ENCODE data around the gene NOTCH3.
A peak's percentile ranks its signal among the peaks of the same experiment; 100 is the strongest.

The NOTCH3 gene

DNA sequence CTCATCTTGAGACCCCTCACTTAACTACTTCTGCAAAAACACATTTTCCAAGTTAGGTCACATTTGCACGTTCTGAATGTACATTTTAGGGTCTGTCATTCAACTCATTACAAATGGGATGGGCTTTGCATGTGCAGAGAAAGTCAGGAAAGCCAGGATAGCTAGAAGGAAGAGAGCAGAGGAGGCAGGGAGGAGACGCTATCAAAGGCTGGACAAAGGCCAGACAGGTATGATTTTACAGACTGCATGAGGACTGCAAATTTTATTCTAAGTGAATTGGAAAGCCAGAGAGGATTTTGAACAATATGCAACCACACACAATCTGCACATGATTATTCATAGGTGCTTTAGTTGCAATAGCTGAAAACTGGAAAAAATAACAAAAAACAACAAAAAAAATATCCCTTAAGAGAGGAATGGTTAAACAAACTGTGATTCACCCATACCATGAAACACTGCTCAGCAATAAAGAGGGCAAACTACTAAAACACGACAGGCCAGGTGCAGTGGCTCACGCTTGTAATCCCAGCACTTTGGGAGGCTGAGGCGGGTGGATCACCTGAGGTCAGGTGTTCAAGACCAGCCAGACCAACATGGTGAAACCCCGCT, 72.5 kb downstream of the NOTCH3 start:
- DNase-seq (ENCODE audit: low read depth, low spot score): no peak
- H3K27ac ChIP-seq: no peak overlapping the region
- no peak overlapping the region for H3K4me3 ChIP-seq
- TF ChIP-seq EZH2 (IDR thresholded peaks at IDR 0.05) (no peak), POLR2AphosphoS5 (IDR thresholded peaks at IDR 0.05; ENCODE audit: borderline replicate concordance, low read depth, low read length) (no peak), FOXP2 (optimal IDR thresholded peaks at IDR 0.05; ENCODE audit: control extremely low read depth, extremely low read length, insufficient read depth) (no peak)
- H3K9ac ChIP-seq (ENCODE audit: insufficient read length): no peak overlapping the region
- H3K36me3 ChIP-seq (ENCODE audit: insufficient read depth, low read length): no peaks in the 10 kb centered on the region; the same call in 1 of the 2 replicates
- H3K9me3 ChIP-seq (ENCODE audit: low read depth, low read length): no peaks in the 10 kb centered on the region

DNA sequence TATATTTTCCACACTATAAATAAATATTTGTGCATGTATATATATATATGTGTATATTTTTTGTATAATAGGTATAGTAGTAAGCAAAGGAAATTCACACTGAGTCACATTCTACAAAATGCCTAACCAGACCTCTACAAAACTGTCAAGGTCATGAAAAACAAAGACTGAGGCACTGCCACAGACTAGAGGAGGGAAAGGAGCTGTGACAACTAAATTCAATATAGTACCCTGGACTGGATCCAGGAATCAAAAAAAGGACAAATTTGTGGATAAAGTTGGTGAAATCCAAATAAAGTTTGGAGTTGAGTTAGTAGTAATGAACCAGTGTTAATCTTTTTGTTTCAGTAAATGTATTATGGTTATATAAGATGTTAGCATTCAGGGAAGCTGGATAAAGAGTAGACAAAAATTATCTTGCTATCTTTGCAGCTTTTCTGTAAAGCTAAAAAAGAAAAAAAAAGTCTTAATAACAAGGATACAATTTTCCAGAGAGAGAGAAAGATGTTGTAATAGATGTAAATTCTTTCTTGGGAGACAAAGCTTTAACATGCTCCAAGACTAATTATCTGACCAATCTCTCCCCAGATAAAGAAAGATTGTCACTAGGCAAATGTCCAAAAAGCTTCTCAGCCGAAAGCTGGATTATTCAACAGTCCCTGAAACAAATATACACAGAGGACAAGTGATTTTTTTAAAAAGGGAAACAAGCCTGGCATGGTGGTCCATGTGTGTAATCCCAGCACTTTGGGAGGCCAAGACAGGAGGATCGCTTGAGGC, 74.5 kb downstream of the NOTCH3 start:
- no peak overlapping the region for H3K9ac ChIP-seq (ENCODE audit: insufficient read length)
- H3K9me3 ChIP-seq (ENCODE audit: low read depth, low read length): no peaks in the 10 kb centered on the region
- peak overlapping the region; percentile 4; the same call in 1 of the 2 replicates for H3K27ac ChIP-seq
- no peak for DNase-seq (ENCODE audit: low read depth, low spot score)
- peaks cover 10% of the 10 kb centered on the region; the same call in 1 of the 2 replicates for H3K36me3 ChIP-seq (ENCODE audit: insufficient read depth, low read length)
- no peak for TF ChIP-seq FOXP2 (optimal IDR thresholded peaks at IDR 0.05; ENCODE audit: control extremely low read depth, extremely low read length, insufficient read depth)
- no peak for TF ChIP-seq EZH2 (IDR thresholded peaks at IDR 0.05)
- TF ChIP-seq POLR2AphosphoS5 (IDR thresholded peaks at IDR 0.05; ENCODE audit: borderline replicate concordance, low read depth, low read length): no peak
- H3K4me3 ChIP-seq: peak overlapping the region; percentile 98

DNA sequence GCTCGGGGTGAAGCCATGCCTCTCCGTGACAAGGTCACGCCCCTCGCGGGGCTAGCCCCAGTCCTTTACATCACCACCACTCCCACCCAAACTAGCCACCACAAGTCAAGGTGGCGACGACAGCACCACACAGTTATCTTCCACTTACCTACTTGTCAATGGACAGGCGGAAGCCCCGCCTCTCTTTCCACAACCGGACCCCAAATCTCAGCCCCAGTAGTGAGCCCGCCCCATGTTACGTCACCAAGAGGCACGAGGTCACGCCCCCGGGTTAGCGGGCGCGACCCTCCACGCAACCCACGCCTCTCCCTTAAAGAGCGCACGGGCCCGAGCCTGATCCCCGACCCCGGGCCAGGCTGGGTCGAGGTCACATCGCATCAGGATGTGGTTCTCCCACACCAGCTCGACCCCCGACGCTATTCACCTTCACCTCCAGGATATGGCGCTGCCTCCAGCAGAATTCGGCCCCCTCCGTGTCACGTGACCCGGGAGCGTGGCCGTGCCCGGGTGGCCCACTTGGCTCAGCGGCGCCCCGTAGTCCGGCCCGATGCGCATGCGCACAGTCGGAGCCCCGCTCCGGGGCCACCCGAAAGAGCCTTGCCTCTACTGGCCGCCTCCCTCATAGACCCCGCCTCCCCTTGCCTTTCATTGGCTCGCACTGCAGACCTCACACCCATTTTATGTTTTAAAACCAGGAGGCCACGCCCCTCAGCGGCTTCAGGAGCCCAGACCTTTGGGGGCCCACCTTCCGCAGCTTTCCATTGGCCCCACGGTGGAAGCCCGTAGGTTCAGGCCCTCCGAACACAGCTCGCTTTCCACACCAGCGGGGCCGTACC, 75.3 kb downstream of the NOTCH3 start:
- no peak for TF ChIP-seq FOXP2 (optimal IDR thresholded peaks at IDR 0.05; ENCODE audit: control extremely low read depth, extremely low read length, insufficient read depth)
- TF ChIP-seq POLR2AphosphoS5 (IDR thresholded peaks at IDR 0.05; ENCODE audit: borderline replicate concordance, low read depth, low read length): peak; percentile 73; the same call in 1 of the 2 replicates
- peaks cover 15% of the 10 kb centered on the region; the same call in 1 of the 2 replicates for H3K36me3 ChIP-seq (ENCODE audit: insufficient read depth, low read length)
- peak overlapping the region; percentile 90 for H3K27ac ChIP-seq
- H3K9ac ChIP-seq (ENCODE audit: insufficient read length): peak overlapping the region; percentile 94
- DNase-seq (ENCODE audit: low read depth, low spot score): peak; percentile 84
- H3K9me3 ChIP-seq (ENCODE audit: low read depth, low read length): no peaks in the 10 kb centered on the region
- peak overlapping the region; percentile 98 for H3K4me3 ChIP-seq

DNA sequence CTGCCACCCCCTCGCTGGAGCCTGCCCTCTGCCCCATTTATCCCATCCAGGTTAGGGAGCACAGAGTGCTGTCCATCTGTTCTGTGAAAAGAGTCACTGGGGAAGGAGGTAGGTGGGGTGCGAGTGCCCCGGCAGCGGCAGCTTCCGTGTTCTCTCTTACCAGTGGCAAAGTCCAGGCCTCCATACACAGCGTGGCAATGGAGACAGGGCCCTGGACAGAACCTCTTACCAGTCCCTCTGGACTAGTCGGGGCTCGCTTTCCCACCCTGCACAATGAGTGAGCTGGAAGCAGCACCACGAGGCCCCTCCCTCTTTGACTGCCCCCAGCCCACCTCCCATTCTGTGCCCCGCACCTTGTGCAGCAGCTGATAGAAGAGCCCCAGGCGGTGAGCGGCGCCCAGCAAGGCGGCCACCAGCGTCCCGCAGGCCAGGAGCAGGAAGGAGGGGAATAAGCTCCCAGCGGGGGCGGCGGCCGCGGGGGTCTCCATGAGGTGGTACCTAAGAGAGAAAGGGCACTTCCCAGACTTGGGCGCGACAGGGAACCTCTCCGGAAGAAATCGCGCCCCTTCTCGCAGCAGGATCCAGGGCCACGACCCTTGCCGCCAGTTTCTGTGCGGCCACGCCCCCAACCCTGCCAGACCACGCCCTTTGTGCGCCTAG, 76.1 kb downstream of the NOTCH3 start:
- H3K9me3 ChIP-seq (ENCODE audit: low read depth, low read length): no peaks in the 10 kb centered on the region
- no peak overlapping the region for H3K27ac ChIP-seq
- peaks cover 23% of the 10 kb centered on the region; the same call in 1 of the 2 replicates for H3K36me3 ChIP-seq (ENCODE audit: insufficient read depth, low read length)
- TF ChIP-seq POLR2AphosphoS5 (IDR thresholded peaks at IDR 0.05; ENCODE audit: borderline replicate concordance, low read depth, low read length) (no peak), EZH2 (IDR thresholded peaks at IDR 0.05) (no peak), FOXP2 (optimal IDR thresholded peaks at IDR 0.05; ENCODE audit: control extremely low read depth, extremely low read length, insufficient read depth) (no peak)
- H3K4me3 ChIP-seq: peak overlapping the region; percentile 98
- peak overlapping the region; percentile 94 for H3K9ac ChIP-seq (ENCODE audit: insufficient read length)
- no peak for DNase-seq (ENCODE audit: low read depth, low spot score)

DNA sequence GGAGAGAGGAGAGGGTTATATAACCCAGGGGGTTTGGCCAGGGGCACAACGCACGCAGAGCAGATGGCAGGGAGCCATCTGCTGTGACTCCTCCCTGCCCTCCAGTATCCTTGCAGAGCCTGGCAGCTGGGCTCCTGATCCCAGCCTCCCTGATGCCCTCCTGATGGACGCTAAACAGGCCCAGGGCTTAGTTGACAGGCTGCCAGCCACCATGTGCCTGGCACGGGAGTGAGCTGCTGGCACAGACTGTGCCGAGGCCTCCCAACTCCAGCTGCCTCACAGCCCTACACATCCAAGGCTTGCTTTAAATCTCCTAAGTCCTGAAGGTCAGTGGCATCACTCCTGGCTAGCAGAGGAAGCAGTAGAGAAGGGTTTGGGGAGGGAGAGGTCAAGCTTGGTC, 76.9 kb downstream of the NOTCH3 start:
- DNase-seq (ENCODE audit: low read depth, low spot score): no peak
- H3K27ac ChIP-seq: no peak overlapping the region
- TF ChIP-seq FOXP2 (optimal IDR thresholded peaks at IDR 0.05; ENCODE audit: control extremely low read depth, extremely low read length, insufficient read depth) (no peak), EZH2 (IDR thresholded peaks at IDR 0.05) (no peak), POLR2AphosphoS5 (IDR thresholded peaks at IDR 0.05; ENCODE audit: borderline replicate concordance, low read depth, low read length) (no peak)
- H3K36me3 ChIP-seq (ENCODE audit: insufficient read depth, low read length): peaks cover 31% of the 10 kb centered on the region
- no peaks in the 10 kb centered on the region for H3K9me3 ChIP-seq (ENCODE audit: low read depth, low read length)
- H3K4me3 ChIP-seq: no peak overlapping the region
- no peak overlapping the region for H3K9ac ChIP-seq (ENCODE audit: insufficient read length)

DNA sequence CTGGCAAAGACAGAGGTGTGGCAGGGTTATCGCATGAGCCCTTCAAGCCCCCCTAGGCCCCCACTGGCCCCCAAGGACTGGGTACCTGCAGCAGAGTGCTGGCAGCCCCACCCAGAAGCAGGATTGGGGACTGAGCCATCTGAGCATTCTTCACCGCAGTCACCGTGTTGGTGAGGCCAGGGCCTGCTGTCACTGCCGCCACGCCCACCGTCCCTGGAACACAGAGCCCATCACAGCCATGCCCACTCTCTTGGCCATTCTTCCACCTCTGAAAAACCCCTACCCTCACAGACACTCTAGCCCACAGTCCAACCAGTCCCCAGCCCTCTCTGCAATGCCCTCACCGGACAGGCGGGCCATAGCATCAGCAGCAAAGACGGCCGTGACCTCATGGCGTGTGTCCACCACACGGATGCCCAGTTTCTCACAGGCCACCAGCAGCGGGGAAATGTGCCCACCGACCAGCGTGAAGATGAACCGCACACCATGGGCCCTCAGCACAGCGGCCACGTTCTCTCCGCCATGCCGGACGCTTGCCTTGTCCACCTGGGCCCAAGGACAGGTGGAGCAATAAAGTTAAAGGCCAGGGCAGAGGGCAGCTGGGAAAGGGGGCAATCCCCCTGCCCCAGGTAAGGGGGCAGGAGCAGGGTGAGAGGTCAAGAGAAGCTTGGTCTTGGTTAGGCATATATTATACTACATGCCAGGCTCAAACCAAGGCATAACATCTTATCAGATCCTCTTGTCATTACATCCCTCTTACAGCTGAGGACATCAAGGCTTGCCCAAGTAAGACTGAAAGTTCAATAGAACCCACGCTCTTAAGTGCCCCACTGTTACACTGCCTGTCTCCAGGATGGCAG, 77.5 kb downstream of the NOTCH3 start:
- Histone ChIP-seq H3K9ac (ENCODE audit: insufficient read length) (no peak overlapping the region), H3K36me3 (ENCODE audit: insufficient read depth, low read length) (peaks cover 37% of the 10 kb centered on the region), H3K27ac (no peak overlapping the region), H3K9me3 (ENCODE audit: low read depth, low read length) (no peaks in the 10 kb centered on the region), H3K4me3 (no peak overlapping the region)
- no peak for TF ChIP-seq POLR2AphosphoS5 (IDR thresholded peaks at IDR 0.05; ENCODE audit: borderline replicate concordance, low read depth, low read length)
- TF ChIP-seq FOXP2 (optimal IDR thresholded peaks at IDR 0.05; ENCODE audit: control extremely low read depth, extremely low read length, insufficient read depth): no peak
- no peak for TF ChIP-seq EZH2 (IDR thresholded peaks at IDR 0.05)
- no peak for DNase-seq (ENCODE audit: low read depth, low spot score)

DNA sequence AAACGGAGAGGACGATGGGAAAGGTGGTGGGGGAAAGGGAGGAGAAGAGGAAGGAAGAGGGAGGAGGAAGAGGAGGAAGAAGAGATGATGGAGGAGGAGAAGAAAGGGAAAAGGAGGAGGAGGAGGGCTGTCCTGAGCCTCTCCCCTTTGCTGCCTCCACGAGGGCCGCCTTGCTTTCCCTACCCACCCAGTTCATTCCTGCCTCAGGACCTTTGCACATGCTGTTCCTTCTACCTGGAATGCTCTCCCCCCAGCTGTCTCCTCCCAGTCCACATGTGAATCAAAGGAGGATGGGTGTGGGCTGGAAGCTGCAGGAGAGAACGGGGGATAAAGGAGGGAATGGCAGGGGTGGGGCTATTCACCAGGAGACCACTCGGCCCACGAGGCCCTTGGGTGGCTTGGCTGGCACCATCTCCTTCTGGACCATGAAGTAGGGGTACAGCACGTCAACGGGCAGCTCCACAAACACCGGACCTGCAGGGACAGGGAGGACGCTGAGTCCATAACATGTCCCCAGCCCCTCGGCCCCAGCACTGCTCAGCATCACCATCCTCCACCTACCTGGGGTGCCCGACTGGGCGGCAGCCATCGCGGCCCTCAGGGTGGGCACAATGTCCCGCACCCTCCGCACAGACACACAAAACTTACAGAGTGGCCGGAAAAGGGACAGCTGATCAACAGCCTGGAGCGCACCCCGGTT, 78.3 kb downstream of the NOTCH3 start:
- DNase-seq (ENCODE audit: low read depth, low spot score): no peak
- no peak for TF ChIP-seq POLR2AphosphoS5 (IDR thresholded peaks at IDR 0.05; ENCODE audit: borderline replicate concordance, low read depth, low read length)
- no peak for TF ChIP-seq FOXP2 (optimal IDR thresholded peaks at IDR 0.05; ENCODE audit: control extremely low read depth, extremely low read length, insufficient read depth)
- TF ChIP-seq EZH2 (IDR thresholded peaks at IDR 0.05): no peak
- no peak overlapping the region for H3K4me3 ChIP-seq
- H3K36me3 ChIP-seq (ENCODE audit: insufficient read depth, low read length): peaks cover 44% of the 10 kb centered on the region
- H3K9ac ChIP-seq (ENCODE audit: insufficient read length): no peak overlapping the region
- no peaks in the 10 kb centered on the region for H3K9me3 ChIP-seq (ENCODE audit: low read depth, low read length)
- H3K27ac ChIP-seq: no peak overlapping the region

Data from SK-N-MC (cell line).